GM18870 (cell line): ENCODE results near the gene CDK16.
A peak's percentile ranks its signal among the peaks of the same experiment; 100 is the strongest.

ENCODE experiments used
- ATAC-seq: cut with Tn5 transposase; IDR thresholded peaks from one replicate; pipeline ENCODE4 v1.9.1; 2021; ENCODE audit warnings: moderate library complexity; ENCODE audit not compliant: unreplicated experiment

Gene CDK16

GRCh38 chrX:47226531-47227333 is 8.3 kb downstream of the CDK16 start:
- ATAC-seq = no peak

- ATAC-seq = no peak
These were observed 8.8 kb downstream of the CDK16 start for GRCh38 chrX:47227334-47227583.

- no peak for ATAC-seq
These were observed 10.2 kb downstream of the CDK16 start for GRCh38 chrX:47228550-47229270.

GRCh38 chrX:47229427-47229826 is 10.9 kb downstream of the CDK16 start:
- ATAC-seq = no peak

- no peak for ATAC-seq
These were observed 11.8 kb downstream of the CDK16 start for GRCh38 chrX:47230136-47230868.

GRCh38 chrX:47231167-47231566 is 12.7 kb downstream of the CDK16 start:
- ATAC-seq = no peak

- no peak for ATAC-seq
These were observed 13.8 kb downstream of the CDK16 start for GRCh38 chrX:47232197-47232802.

GRCh38 chrX:47232803-47233332 is 14.4 kb downstream of the CDK16 start, which contains the start of gene USP11:
TSS of gene USP11 (plus strand) at chrX:47233009. CDS start at chrX:47233044, 35 bp downstream.
- no peak for ATAC-seq

GRCh38 chrX:47233333-47234113 is 15.0 kb downstream of the CDK16 start:
- peak; percentile 82 for ATAC-seq

- no peak for ATAC-seq
These were observed 16.1 kb downstream of the CDK16 start for GRCh38 chrX:47234583-47234982.

GRCh38 chrX:47235691-47236103 is 17.2 kb downstream of the CDK16 start:
- ATAC-seq = no peak

- no peak for ATAC-seq
These were observed 20.7 kb downstream of the CDK16 start for GRCh38 chrX:47239199-47239598.

- no peak for ATAC-seq
These were observed 21.5 kb downstream of the CDK16 start for GRCh38 chrX:47239898-47240545.

GRCh38 chrX:47240619-47241018 is 22.1 kb downstream of the CDK16 start:
- no peak for ATAC-seq

- ATAC-seq = no peak
These were observed 22.9 kb downstream of the CDK16 start for GRCh38 chrX:47241201-47242011.

- no peak for ATAC-seq
These were observed 23.8 kb downstream of the CDK16 start for GRCh38 chrX:47242321-47242720.

- ATAC-seq = no peak
These were observed 24.9 kb downstream of the CDK16 start for GRCh38 chrX:47243351-47243750.

- no peak for ATAC-seq
These were observed 26.2 kb downstream of the CDK16 start for GRCh38 chrX:47244676-47245075.

GRCh38 chrX:47245156-47245555 is 26.7 kb downstream of the CDK16 start:
- ATAC-seq = no peak
